T-helper 2 cell treated with Interferon-gamma antibody and Interleukin-4, amounts not matched to agents 100 ng/mL and 5 ng/mL, for 36 hours (primary cell): ENCODE measurements around the gene GNB1L. TPM values are rescaled to one million over a fixed set of nuclear protein-coding genes. Genes with fewer than 3 reads are reported as not detected.
"Not testable (repeated sequence)": the region's sequence is repeated elsewhere in the genome, so short reads cannot be mapped to it uniquely, and the experiment has no call there.

Experiments used
- intact Hi-C: fragments of 100-400 bp; cut with micrococcal nuclease; formaldehyde crosslinking; loops from one replicate; pipeline ENCODE4 v1.15.1; 2023
- total RNA-seq: library from RNA; stranded (reverse); gene quantifications from 2 replicates; pipeline ENCODE4 v1.2.3, GENCODE V29; 2022

The GNB1L gene
- total RNA-seq, 1 donor from 2014 or later = 9.6 TPM

- intact Hi-C loops = no loop called here
Observed at GRCh38 chr22:19799322-19800190, 55.1 kb downstream of the GNB1L start.

GRCh38 chr22:19798891-19799293 lies 55.8 kb downstream of the GNB1L start:
- intact Hi-C loops = no loop called here

- intact Hi-C loops = no loop called here
Observed at GRCh38 chr22:19798003-19798665, 56.5 kb downstream of the GNB1L start.

GRCh38 chr22:19797086-19798002 lies 57.3 kb downstream of the GNB1L start:
- intact Hi-C loops = no loop called here

- intact Hi-C loops = no loop called here
Observed at GRCh38 chr22:19796160-19796559, 58.5 kb downstream of the GNB1L start.

GRCh38 chr22:19795617-19796008 lies 59.1 kb downstream of the GNB1L start:
- intact Hi-C loops = no loop called here

- intact Hi-C loops = no loop called here
Observed at GRCh38 chr22:19793661-19794310, 60.9 kb downstream of the GNB1L start.

- intact Hi-C loops = no loop called here
Observed at GRCh38 chr22:19793161-19793560, 61.5 kb downstream of the GNB1L start.

GRCh38 chr22:19792383-19792896 lies 62.2 kb downstream of the GNB1L start:
- intact Hi-C loops = not testable (repeated sequence)

- intact Hi-C loops = no loop called here
Observed at GRCh38 chr22:19791894-19792293, 62.8 kb downstream of the GNB1L start.

GRCh38 chr22:19791243-19791642 lies 63.4 kb downstream of the GNB1L start:
- intact Hi-C loops = no loop called here

GRCh38 chr22:19789828-19790227 lies 64.8 kb downstream of the GNB1L start:
- intact Hi-C loops = no loop called here

- intact Hi-C loops = no loop called here
Observed at GRCh38 chr22:19789406-19789805, 65.3 kb downstream of the GNB1L start.

- intact Hi-C loops = no loop called here
Observed at GRCh38 chr22:19788661-19789225, 65.9 kb downstream of the GNB1L start.

- intact Hi-C loops = no loop called here
Observed at GRCh38 chr22:19787849-19788141, 66.9 kb downstream of the GNB1L start.

- intact Hi-C loops = no loop called here
Observed at GRCh38 chr22:19786959-19787848, 67.5 kb downstream of the GNB1L start.

GRCh38 chr22:19786264-19786585 lies 68.4 kb downstream of the GNB1L start:
- intact Hi-C loops = no loop called here

- intact Hi-C loops = no loop called here
Observed at GRCh38 chr22:19785461-19786263, 69.0 kb downstream of the GNB1L start.
